ENCODE data around the gene CDK10.

- TF ChIP-seq CTCF (IDR thresholded peaks at IDR 0.05; ENCODE audit: insufficient read depth, low read depth, low read length) (no peak), EZH2 (IDR thresholded peaks at IDR 0.05; ENCODE audit: insufficient read depth, low read length) (no peak)
Measured at GRCh38 chr16:89642574-89642973, 43.9 kb upstream of the CDK10 start.
